Activated naive CD8-positive, alpha-beta T cell treated with anti-CD3 and anti-CD28 coated beads for 36 hours (primary cell): ENCODE measurements around the gene MLEC. TPM values are rescaled to one million over a fixed set of nuclear protein-coding genes. Genes with fewer than 3 reads are reported as not detected.

ENCODE experiments used
- DNase-seq: peaks from one replicate; pipeline ENCODE4 v3.0.0; 2021
- H3K27ac Mint-ChIP-seq: one replicate; pipeline ENCODE4 v1.8.0; 2022; ENCODE audit warnings: mild to moderate bottlenecking, moderate library complexity, mixed read lengths
- H3K27me3 Mint-ChIP-seq: one replicate; pipeline ENCODE4 v1.8.0; 2022; ENCODE audit warnings: mild to moderate bottlenecking, mixed read lengths
- H3K36me3 Mint-ChIP-seq: one replicate; pipeline ENCODE4 v1.8.0; 2021; ENCODE audit warnings: mild to moderate bottlenecking, mixed read lengths
- H3K4me1 Mint-ChIP-seq: one replicate; pipeline ENCODE4 v1.8.0; 2021; ENCODE audit warnings: mixed read lengths
- H3K4me3 Mint-ChIP-seq: one replicate; pipeline ENCODE4 v1.8.0; 2022; ENCODE audit warnings: mild to moderate bottlenecking, moderate library complexity, mixed read lengths
- H3K9me3 Mint-ChIP-seq: one replicate; pipeline ENCODE4 v1.8.0; 2022; ENCODE audit warnings: mixed read lengths
- total RNA-seq, 2 experiments: library from RNA; stranded (reverse); gene quantifications; one replicate each; pipeline ENCODE4 v1.2.3, GENCODE V29; 2021

The MLEC gene
- total RNA-seq, 2 experiments from 2014 or later, result 93.1 to 99.5 TPM

DNA sequence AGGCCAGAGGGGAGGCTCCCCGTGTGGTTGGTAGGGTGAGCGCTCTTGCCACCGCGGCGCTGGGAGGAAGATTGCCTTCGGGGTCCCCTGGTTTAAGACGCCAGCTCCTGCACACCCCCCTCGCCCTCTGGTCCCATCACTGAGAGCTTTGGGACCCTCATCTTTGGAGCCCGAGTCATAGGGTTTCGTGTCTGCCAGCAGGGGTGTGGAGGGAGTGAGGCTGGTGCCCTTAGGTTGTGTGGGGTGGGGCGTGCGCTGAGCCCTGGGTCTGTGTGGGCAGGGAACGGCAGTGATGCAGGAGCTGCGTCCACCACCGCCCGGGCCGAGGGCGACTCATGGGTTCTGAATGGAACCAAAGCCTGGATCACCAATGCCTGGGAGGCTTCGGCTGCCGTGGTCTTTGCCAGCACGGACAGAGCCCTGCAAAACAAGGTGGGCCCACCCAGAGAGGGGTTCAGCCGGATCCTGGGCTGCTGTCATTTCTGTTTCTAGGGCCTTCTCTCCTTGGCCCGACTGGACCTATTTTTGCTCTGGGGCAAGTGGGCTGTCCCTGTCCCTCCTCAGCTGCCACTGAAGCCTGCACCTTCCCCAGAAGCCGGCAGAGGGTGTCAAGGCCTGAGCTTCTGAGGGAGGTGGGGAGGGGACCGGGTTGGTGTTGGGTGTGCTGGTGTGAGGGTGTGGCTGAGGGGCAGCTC is 50.8 kb downstream of the MLEC start:
- Mint-ChIP-seq H3K4me1 (no peaks in the 10 kb centered on the region), H3K4me3 (no peak overlapping the region), H3K36me3 (no peaks in the 10 kb centered on the region), H3K9me3 (no peaks in the 10 kb centered on the region), H3K27me3 (no peaks in the 10 kb centered on the region), H3K27ac (no peak overlapping the region)
- no peak for DNase-seq

DNA sequence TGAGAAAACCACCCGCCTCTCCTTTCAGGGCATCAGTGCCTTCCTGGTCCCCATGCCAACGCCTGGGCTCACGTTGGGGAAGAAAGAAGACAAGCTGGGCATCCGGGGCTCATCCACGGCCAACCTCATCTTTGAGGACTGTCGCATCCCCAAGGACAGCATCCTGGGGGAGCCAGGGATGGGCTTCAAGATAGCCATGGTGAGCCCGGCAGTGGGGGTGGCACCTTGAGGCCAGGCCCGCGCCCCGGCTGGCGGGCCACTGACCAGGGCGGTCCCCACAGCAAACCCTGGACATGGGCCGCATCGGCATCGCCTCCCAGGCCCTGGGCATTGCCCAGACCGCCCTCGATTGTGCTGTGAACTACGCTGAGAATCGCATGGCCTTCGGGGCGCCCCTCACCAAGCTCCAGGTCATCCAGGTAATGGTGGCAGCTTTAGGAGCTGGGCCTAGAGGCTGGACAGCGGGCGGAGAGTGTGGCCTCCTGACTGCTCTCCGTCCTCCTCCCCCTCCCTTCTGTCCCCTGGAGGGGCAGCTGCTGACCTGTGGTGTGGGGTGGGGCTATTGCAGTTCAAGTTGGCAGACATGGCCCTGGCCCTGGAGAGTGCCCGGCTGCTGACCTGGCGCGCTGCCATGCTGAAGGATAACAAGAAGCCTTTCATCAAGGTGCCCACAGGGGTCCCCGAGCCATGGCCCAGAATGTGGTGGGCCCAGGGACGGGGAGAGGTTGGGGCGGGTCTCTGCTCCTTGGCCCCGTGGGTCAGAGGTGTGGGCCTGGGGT is 51.5 kb downstream of the MLEC start:
- DNase-seq, result no peak
- H3K36me3 Mint-ChIP-seq, result no peaks in the 10 kb centered on the region

DNA sequence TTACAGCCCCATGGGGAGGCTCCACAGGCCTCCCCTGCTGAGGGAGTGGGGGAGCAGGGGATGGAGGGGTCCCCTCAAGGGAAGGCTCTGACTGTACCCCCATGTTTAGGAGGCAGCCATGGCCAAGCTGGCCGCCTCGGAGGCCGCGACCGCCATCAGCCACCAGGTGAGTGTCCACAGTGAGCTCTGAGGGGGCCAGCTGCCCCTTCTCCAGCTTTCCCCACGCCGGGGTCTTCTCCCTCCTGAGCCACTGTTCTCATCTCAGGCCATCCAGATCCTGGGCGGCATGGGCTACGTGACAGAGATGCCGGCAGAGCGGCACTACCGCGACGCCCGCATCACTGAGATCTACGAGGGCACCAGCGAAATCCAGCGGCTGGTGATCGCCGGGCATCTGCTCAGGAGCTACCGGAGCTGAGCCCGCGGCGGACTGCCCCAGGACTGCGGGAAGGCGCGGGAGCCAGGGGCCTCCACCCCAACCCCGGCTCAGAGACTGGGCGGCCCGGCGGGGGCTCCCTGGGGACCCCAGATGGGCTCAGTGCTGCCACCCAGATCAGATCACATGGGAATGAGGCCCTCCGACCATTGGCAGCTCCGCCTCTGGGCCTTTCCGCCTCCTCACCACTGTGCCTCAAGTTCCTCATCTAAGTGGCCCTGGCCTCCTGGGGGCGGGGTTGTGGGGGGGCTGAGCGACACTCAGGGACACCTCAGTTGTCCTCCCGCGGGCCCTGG is 52.2 kb downstream of the MLEC start:
- H3K27me3 Mint-ChIP-seq, result no peaks in the 10 kb centered on the region
- no peaks in the 10 kb centered on the region for H3K9me3 Mint-ChIP-seq
- H3K27ac Mint-ChIP-seq, result no peak overlapping the region
- no peak overlapping the region for H3K4me3 Mint-ChIP-seq
- H3K36me3 Mint-ChIP-seq, result no peaks in the 10 kb centered on the region
- DNase-seq, result no peak
- H3K4me1 Mint-ChIP-seq, result no peaks in the 10 kb centered on the region

More for the DNA sequence above, 51.5 kb downstream of the MLEC start:
- Mint-ChIP-seq H3K9me3 (no peaks in the 10 kb centered on the region), H3K27me3 (no peaks in the 10 kb centered on the region), H3K4me3 (no peak overlapping the region), H3K27ac (no peak overlapping the region), H3K4me1 (no peaks in the 10 kb centered on the region)

DNA sequence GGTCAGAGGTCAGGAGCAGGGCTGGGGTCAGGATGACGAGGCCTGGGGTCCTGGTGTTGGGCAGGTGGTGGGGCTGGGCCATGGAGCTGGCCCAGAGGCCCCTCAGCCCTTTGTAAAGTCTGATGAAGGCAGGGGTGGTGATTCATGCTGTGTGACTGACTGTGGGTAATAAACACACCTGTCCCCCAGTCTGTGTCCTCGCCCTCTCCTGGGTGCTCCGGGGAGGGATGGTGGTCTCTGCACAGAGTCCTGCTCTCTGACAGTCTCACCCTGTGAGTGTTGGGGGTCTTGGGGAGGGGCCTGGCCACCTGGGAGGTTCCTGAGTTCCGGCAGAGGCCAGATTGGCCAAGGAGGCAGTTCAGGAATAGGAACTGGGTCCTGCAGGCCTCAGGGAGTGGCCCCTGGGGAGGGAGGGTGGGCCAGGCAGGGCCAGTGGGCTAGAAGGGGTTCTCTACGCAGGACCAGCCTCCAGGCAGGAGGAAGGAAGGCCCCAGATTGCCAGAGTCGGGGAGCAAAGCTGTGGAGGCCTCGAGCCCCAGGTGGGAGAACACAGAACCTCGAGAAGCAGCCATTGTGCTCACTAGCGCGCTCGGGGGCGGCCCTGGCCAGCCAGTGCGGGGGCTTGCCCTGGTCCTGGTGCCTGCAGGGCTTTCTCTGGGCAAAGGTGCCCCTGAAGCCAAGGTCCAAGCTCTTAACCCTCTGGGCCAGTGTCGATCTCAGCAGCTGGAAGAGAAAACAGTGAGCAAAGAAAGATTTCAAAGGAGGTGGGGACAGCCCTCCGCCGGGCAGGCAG is 53.1 kb downstream of the MLEC start:
- Mint-ChIP-seq H3K4me3 (no peak overlapping the region), H3K36me3 (no peaks in the 10 kb centered on the region), H3K9me3 (no peaks in the 10 kb centered on the region), H3K27ac (no peak overlapping the region), H3K4me1 (no peaks in the 10 kb centered on the region), H3K27me3 (no peaks in the 10 kb centered on the region)
- no peak for DNase-seq

DNA sequence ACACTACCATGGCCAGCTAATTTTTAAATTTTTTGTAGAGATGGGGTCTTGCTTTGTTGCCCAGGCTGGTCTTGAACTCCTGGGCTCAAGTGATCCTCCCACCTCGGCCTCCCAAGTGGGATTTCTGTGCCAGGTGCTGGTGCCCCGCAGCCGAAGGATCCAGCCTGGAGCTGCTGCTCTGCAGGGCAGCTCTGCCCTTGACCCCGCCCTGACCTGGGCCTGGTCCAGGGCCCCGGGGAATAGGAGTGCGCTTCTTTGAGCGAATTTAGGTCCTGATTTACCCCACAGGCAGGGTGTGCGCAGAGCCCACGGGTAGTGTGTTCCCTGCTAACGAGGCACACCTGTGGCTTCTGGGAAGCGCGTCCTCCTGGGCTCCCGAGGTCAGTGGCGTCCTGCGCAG is 53.9 kb downstream of the MLEC start:
- no peaks in the 10 kb centered on the region for H3K27me3 Mint-ChIP-seq
- no peak for DNase-seq
- H3K9me3 Mint-ChIP-seq, result no peaks in the 10 kb centered on the region
- no peaks in the 10 kb centered on the region for H3K4me1 Mint-ChIP-seq
- H3K27ac Mint-ChIP-seq, result no peak overlapping the region
- H3K36me3 Mint-ChIP-seq, result no peaks in the 10 kb centered on the region
- no peak overlapping the region for H3K4me3 Mint-ChIP-seq

DNA sequence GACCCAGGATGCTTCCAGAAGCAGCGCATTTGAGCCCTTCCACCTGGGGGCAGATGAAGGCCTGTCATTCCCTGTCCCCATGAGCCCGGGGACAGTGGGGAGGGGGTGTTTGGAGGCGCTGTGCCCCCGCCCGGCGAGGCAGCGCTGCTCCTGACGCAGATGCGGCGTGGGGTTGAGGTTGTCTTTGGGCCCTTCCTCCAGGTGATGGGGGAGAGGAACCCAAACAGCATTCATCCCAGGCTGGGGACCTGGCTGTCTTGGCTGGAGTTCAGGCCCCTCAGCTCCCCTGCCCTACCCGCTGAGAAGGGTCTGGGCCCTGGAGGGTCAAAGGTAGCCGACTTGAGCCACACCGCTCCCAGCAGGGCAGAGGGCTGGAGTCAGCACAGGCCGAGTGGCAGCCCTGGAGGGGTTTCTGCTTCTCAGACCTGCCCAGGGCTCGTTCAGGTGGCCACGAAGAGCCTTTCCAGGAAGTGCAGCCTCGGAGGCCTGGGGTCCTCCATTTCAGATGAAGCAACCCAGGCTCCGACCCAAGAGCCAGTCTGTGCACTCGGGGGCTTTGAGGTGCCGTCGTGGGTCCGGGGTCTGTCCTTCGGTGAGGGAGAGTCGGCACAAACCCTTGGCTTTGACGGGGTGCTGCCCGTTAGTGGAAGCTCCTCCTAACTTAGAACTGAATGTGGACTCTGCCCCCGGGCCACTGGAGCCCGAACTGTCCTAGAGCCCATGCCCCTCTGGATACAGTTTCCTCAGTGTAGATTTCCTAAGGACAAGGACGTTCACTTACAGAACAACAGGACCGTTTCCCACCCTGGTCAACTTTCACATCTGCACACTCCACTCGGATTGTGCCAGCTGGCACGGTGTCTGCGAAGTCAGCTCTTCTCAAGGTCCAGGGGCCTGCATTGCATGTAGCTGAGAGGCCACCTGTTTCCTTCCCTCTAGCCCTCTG is 54.8 kb downstream of the MLEC start:
- DNase-seq, result no peak
- H3K9me3 Mint-ChIP-seq, result no peaks in the 10 kb centered on the region
- H3K36me3 Mint-ChIP-seq, result no peaks in the 10 kb centered on the region
- no peaks in the 10 kb centered on the region for H3K27me3 Mint-ChIP-seq
- H3K27ac Mint-ChIP-seq, result no peak overlapping the region
- no peak overlapping the region for H3K4me3 Mint-ChIP-seq
- H3K4me1 Mint-ChIP-seq, result no peaks in the 10 kb centered on the region

DNA sequence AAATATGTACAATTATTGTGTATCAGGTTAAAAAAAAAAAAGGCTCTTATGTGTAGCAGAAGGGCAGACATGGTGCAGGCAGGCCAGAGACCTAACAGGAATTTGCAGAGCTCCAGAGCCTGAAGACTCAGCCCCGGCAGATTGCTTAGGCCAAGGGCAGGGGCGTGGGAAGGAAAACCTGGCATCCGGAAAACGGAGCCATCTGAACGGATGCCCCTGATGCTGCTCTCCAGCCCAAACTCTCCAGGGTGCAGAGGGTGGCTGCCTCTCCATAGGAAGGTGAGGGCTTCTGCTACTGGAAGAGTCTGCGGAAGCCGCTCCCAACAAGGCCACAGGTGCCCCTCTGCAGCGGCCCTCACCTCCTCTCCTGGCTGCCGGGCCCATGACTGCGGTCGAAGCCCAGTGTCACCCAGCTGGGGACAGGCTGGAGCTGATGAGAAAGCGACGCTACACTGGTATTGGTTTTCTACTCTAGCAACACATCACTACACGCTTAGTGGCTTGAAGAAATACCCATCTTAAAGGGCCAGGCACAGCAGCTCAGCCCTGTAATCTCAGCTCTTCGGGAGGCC is 58.1 kb downstream of the MLEC start:
- Mint-ChIP-seq H3K27me3 (no peaks in the 10 kb centered on the region), H3K4me1 (no peaks in the 10 kb centered on the region), H3K36me3 (no peaks in the 10 kb centered on the region), H3K27ac (no peak overlapping the region), H3K9me3 (no peaks in the 10 kb centered on the region), H3K4me3 (no peak overlapping the region)
- no peak for DNase-seq

DNA sequence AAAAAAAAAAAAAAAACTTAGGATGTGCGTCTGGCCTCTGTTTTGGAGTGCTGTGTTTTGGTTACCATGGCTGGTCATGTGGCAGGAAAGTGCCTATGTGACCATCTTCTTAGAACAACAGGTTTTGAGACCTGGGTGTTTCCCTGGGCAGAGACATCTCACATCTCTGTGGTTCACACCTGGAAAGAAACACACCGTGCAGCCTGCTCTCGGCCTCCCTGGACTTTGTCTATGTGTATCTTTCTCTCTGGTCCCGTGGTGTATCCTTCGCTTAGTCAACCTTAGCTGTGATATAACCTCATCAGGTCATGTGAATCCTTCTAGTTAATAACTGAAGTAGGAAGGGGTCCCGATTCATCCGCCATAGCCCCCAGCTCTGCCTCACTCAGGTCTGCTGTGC is 61.3 kb downstream of the MLEC start:
- no peaks in the 10 kb centered on the region for H3K9me3 Mint-ChIP-seq
- H3K36me3 Mint-ChIP-seq, result no peaks in the 10 kb centered on the region
- no peak for DNase-seq
- no peak overlapping the region for H3K27ac Mint-ChIP-seq
- H3K4me1 Mint-ChIP-seq, result no peaks in the 10 kb centered on the region
- H3K27me3 Mint-ChIP-seq, result peaks cover 5% of the 10 kb centered on the region
- H3K4me3 Mint-ChIP-seq, result no peak overlapping the region

DNA sequence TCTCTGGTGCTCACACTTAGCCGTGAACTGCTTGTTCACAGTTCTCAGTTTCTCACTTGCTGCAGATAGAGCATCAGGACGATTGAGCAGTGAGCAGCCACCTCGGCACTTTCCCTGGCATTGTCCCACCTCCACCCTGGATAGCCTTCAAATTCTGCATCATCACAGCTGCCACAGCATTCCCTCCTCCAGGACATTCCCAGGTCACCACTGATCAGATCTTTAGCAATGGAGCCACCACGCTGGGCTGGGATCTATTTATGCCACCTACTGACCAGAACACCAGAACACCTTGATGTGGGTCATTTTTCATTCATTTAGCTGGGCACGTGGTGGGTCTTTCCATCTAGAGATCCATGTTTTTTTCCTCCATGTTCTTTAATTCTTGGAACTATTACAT is 62.3 kb downstream of the MLEC start:
- Mint-ChIP-seq H3K27me3 (peaks cover 5% of the 10 kb centered on the region), H3K36me3 (no peaks in the 10 kb centered on the region), H3K4me1 (no peaks in the 10 kb centered on the region), H3K4me3 (no peak overlapping the region), H3K9me3 (no peaks in the 10 kb centered on the region), H3K27ac (no peak overlapping the region)
- DNase-seq, result no peak

DNA sequence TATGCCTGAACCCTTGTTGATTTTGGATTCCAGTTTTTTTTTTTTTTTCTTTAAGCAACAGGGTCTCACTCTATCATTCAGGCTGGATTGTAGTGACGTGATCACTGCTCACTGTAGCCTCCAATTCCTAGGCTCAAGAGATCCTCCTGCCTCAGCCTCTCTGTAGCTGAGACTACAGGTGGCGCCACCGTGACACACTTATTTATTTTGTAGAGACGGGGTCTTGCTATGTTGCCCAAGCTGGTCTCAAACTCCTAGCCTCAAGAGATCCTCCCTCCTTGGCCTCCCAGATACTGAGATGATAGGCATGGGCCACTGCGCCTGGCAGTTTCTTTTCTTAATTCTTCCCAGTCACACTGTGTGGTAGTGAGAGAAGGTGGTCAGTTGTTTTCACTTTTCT is 63.9 kb downstream of the MLEC start:
- H3K27me3 Mint-ChIP-seq, result peaks cover 14% of the 10 kb centered on the region
- no peak for DNase-seq
- H3K4me3 Mint-ChIP-seq, result no peak overlapping the region
- H3K27ac Mint-ChIP-seq, result no peak overlapping the region
- H3K36me3 Mint-ChIP-seq, result no peaks in the 10 kb centered on the region
- peaks cover 4% of the 10 kb centered on the region for H3K4me1 Mint-ChIP-seq
- H3K9me3 Mint-ChIP-seq, result peaks cover 8% of the 10 kb centered on the region

DNA sequence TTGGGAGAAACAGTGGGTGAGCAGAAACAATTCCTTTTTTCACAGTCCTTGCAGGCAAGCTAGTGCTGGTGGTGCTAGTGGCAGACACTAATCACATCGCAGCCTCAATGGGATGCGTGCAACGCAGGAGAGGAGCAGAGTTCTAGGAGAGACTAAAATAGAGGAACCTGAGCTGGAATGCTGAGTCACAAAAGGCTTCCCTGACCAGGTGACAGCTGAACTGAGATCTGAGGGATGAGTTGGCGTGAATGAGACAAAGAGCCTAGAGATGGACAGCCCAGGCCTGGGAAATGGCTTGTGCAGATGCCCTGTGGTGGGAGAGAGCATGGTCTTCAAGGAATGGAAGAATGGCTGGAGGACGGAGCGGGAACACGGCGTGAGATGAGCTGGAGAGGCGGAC is 64.4 kb downstream of the MLEC start:
- Mint-ChIP-seq H3K9me3 (peaks cover 8% of the 10 kb centered on the region), H3K4me3 (no peak overlapping the region), H3K27me3 (peaks cover 14% of the 10 kb centered on the region), H3K27ac (no peak overlapping the region), H3K36me3 (no peaks in the 10 kb centered on the region), H3K4me1 (peaks cover 4% of the 10 kb centered on the region)
- no peak for DNase-seq
